M059J (cell line): Measurements from ENCODE around the gene ANKRD53. TPM values are rescaled to one million over a fixed set of nuclear protein-coding genes. Genes with fewer than 3 reads are reported as not detected.
A peak's percentile ranks its signal among the peaks of the same experiment; 100 is the strongest.
"Not testable (repeated sequence)": the region's sequence is repeated elsewhere in the genome, so short reads cannot be mapped to it uniquely, and the experiment has no call there.

Source experiments
- DNase-seq: peaks from one replicate; pipeline ENCODE4 v3.0.0-alpha.2; 2012; ENCODE audit warnings: low read depth
- total RNA-seq: library from RNA; depleted of rRNA; stranded (reverse); fragments of >200 nt; shearing (Covaris generic); gene quantifications from 2 replicates; pipeline ENCODE4 v1.2.3, GENCODE V29; 2014

ANKRD53 gene
- total RNA-seq, 1 experiment from 2014 or later, result 0.12 TPM

- no peak for DNase-seq
Observed at GRCh38 chr2:70988726-70989648, 10.6 kb downstream of the ANKRD53 start.

GRCh38 chr2:70990216-70990615 is 11.8 kb downstream of the ANKRD53 start:
- no peak for DNase-seq

DNA sequence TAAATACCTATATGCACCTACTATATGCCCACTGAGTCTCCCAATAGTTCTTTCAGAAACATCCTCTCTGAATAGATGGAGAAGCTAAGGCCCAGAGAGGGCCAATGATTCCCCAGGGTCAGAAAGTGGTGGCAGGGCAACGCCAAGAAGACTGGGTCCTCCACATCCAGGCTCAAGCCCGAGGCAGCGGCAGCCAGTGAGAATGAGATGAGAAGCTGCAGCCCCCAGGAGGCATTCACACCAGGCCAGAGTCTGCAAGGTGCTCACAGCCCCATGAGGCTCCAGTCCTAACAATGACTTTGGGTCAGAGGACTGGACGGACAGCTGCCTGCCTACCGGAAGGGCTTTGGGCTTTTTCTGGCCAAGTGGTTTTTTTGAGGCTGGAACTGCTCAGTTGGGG is 12.7 kb downstream of the ANKRD53 start:
- DNase-seq, result no peak

- no peak for DNase-seq
Observed at GRCh38 chr2:70991742-70992141, 13.3 kb downstream of the ANKRD53 start.

DNA sequence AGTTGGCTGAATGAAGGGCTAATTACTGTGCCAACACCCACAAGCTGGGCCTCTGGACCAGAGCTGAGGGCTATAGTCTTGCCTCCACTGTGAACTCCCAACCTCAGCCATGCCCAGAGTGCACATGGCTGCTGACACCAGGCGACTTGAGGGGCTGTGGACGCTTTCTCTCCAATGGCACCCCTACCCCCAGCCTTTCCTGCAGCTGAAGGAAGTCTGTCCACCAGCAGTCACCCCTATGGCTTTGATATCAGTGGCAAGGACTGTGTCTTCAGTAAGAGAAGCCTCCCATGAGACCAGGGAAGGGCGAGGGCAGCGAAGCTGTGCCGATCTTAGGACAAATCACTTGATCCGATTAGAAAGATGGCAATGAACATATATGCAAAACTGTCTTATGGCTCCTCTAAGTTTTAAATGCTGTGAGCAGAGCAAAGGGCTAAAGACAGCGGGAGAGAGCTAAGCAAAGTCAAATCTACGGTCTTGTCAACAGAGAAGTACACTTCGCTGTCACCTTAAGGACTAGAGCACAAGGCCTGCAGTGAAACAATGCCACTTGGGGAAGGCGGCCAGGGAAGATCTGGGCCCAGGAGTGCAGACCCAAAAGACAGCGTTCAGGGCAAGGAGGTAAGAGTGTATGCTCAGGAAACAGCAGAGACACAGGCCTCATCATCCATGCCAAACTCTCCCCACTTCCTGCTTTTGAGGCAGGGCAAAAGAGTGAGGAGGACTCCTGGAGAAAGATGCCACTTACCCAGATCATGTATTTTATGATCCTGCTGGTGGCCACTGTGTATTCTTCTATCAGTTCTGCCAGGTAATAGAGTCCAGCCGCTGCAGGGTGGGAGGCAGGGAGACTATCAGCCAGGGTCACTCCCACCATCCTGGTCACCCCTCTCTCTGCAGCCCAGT is 14.8 kb downstream of the ANKRD53 start:
- DNase-seq, result no peak

DNA sequence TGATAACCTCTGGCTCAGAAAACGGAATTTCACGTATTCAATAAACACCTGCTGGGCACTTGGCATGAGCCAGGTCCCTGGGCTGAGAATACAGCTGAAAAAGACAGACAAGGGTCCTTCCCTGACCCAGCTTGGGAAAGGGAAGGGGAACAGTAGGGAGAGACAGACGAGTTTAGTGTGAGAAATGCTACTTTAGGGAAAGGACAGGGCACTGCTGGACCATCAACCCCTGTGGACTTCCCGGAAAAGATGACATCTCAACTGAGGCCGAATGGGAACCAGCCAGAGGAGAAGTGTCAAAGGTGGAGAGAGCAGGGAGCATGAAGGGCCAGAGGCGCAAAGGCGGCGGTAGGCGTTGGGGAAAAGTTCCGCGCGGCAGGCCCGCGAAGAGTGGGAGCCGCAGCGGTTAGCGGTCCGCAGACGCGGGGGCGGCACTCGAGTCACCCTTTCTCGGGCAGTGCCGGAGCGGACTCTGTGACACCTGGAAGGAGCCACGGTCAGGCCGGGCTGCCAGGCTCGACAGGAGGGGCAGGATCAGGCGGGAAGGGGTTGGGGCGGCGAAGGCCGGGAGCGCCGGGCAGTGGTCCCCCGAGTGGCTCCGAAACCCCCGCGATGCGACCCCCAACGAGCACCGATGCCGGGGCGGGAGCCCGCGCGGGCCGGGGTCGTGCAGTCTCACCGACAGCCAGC is 15.7 kb downstream of the ANKRD53 start:
- peak; percentile 28 for DNase-seq

DNA sequence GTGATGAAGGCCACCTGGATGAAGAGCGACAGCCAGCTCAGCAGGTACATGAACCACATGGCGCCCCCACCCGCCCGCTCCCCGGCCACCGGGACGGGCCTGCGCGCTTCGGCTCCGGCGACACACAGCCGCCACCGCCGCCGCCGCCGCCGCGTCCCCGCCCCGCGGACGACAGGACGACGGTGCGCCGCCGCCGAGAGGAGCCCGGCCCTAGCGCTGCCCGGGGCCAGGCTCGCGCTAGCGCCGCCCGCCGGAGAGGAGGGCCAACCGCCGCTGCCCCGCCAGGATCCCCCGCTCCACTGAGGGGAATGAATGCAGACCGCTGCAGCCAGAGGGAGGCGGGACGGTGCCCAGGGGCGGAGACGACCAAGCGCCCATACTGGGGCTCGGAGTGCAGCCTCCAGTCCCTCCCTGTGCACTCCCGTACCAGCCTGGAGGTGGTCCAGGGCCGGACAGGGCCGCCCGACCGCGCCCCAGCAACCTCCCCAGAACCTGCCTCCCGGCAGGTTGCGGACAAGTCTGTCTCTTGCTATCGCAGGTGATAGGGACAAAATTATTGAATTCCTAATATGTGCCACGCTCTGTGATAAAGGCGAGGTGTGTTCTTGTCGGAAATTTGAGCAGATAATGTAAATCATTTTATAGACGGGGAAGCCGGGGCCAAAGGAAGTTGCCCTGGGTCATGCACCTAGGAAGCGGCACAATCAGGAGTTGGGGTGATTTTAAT is 16.4 kb downstream of the ANKRD53 start, which contains the start of gene TEX261:
TSS of gene TEX261 (minus strand) at position 175 of the 727 bp plus-strand sequence. CDS start at position 59, 116 bp downstream.
- peak; percentile 77 for DNase-seq

GRCh38 chr2:70995426-70995729 is 16.9 kb downstream of the ANKRD53 start:
- peak; percentile 55 for DNase-seq

GRCh38 chr2:70998885-70999284 is 20.5 kb downstream of the ANKRD53 start:
- DNase-seq, result not testable (repeated sequence)

GRCh38 chr2:70999362-70999761 is 20.9 kb downstream of the ANKRD53 start:
- no peak for DNase-seq

DNA sequence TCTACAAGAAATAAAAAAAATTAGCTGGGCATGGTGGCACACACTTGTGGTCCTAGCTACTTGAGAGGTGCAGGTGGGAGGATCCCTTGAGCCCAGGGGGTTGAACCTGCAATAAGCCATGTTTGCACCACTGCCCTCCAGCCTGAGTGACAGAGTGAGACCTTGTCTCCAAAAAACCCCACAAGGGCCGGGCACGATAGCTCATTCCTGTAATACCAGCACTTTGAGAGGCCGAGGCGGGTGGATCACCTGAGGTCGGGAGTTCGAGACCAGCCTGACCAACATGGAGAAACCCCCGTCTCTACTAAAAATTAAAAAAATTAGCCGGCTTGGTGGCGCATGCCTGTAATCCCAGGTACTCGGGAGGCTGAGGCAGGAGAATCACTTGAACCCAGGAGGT is 21.5 kb downstream of the ANKRD53 start:
- not testable (repeated sequence) for DNase-seq

DNA sequence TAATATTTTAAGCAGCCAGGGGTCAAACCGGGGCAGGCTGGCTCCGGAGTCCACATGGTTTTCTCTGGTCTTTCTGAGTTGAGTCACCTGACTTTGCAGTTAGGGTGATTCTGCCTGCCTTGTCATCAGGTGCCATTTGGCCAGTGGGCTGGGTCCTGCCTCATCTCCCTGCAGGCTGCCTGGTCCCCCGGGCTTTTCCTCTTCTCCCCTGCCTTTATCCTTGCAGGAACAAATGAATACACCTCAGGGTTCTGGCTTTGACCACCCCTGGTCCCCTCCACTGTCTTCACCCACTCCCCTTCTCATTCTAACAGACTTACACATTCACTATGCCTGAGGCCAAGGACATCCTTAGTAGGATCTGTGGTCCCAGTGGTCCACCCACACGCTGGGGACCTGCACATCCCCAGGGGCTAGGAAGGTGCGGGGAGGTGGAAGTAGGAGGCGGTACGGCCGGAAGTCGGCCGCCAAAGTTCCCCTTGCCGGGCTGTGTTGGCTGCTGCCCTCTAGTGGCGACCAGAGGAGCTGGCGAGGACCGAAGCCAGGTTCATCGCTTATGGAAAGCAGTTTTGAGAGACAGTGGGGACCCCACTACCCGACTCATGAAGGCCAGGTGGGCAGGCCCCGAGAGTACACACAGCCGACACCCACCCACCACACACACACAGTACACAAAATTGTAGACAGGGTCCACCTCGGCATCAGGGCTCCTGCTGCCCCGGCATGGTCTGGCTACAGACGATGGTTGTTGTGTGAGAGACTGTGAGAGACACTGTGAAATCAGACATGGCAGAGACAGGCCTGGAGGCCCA is 22.6 kb downstream of the ANKRD53 start:
- peak; percentile 53 for DNase-seq

DNA sequence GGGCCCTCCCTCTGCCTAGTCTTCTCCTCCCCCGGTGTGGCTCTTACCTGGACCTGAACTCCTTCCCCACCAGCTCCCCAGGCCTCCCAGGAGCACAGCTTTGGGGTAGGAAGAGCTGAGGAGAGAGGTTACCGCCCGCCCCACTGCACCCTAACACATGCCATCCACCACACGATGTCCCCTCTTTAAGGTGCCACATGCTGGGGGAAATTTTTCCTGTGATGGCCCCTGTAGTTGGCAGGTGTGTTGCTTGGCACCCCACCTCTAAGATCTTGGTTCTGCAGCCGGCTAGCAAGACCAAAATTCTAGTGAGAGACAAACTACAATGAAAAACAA is 23.1 kb downstream of the ANKRD53 start:
- DNase-seq, result no peak

DNA sequence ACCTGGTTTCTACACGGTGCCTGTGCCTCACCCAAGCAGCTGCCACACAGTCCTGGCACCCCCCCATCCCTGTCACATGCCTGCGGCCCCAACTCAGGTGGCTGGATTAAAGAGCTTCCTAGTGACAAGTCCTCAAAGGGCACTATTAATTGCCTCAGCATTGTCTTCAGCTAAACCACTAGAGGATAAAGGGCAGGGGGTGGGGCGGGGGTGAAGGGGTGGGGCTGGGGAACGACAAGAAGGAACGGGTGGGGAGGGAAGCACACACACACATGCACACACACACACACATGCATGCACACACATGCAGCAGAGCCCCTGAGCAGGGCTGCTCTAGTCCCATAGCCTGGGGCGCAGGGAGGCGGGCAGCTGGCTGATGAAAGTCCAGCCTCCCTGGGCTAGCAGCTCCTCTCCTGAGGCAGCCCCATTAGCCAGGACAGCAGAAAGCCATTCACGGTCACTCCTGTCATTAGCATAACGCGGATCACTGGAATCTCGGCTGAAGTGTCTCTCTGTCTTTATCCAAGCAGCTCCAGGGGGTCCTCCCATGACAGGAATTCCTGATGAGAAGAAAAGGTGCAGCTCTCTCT is 23.6 kb downstream of the ANKRD53 start:
- no peak for DNase-seq

- no peak for DNase-seq
Observed at GRCh38 chr2:71003396-71003795, 25.0 kb downstream of the ANKRD53 start.

GRCh38 chr2:71003966-71004755 is 25.7 kb downstream of the ANKRD53 start:
- no peak for DNase-seq

- DNase-seq, result no peak
Observed at GRCh38 chr2:71004857-71005256, 26.4 kb downstream of the ANKRD53 start.

DNA sequence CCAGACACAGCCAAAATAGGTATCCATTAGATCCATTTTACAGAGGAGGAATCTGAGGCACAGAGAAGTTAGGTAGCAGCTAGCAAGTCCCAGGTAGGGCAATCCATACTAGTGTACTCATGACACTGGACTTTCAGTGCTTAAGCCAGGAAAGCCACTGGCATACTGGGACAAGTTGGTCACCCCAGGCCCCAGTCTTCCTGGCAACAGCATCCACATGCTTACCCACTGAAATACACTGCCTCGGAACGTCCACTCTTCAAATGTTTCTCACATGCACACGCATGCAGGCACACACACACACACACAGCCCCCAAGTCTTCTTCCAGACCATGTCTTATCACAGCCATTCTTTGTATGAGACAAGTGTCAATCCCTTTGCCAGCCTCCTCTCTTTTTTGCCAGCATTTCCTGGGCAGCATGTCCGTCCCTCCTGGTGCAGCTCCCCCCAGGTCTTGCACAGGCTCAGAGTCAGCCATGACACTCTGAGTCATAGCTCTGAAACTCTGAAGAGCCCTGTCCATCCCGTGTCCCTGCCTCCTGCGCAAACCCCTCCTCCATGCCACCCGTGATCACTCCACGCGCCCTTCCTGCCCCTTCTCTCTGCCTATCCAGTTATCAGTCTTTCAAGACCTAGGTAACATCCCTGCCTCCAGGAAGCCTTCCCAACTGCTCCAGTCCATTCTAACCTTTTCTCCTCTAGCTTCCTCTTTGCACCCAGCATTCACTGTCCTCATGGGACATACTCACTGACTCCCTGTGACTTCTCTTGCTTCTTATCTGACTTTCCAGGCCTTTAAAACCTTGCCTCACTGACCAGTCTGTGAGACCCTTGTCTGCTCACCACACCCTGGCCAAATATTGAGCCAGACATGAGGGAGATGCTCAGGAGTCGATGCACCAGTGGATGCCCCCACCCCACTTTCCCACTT is 27.1 kb downstream of the ANKRD53 start:
- no peak for DNase-seq
